Measurements from ENCODE around the gene ANXA6.

ANXA6 gene

GRCh38 chr5:151056379-151057325 lies 100.9 kb downstream of the ANXA6 start:
- DNase-seq (ENCODE audit: low read depth, low spot score), result no peak

GRCh38 chr5:151055336-151055735 lies 102.2 kb downstream of the ANXA6 start:
- no peak overlapping the region for H3K4me3 ChIP-seq (ENCODE audit: low read length)
- no peak for DNase-seq (ENCODE audit: low read depth, low spot score)

More at GRCh38 chr5:151056379-151057325, 100.9 kb downstream of the ANXA6 start:
- H3K4me3 ChIP-seq (ENCODE audit: low read length), result no peak overlapping the region

GRCh38 chr5:151054709-151055108 lies 102.9 kb downstream of the ANXA6 start:
- H3K4me3 ChIP-seq (ENCODE audit: low read length), result no peak overlapping the region
- no peak for DNase-seq (ENCODE audit: low read depth, low spot score)

- DNase-seq (ENCODE audit: low read depth, low spot score), result no peak
- H3K4me3 ChIP-seq (ENCODE audit: low read length), result no peak overlapping the region
Measured at GRCh38 chr5:151053796-151054462, 103.7 kb downstream of the ANXA6 start.

GRCh38 chr5:151052836-151053235 lies 104.7 kb downstream of the ANXA6 start:
- no peak overlapping the region for H3K4me3 ChIP-seq (ENCODE audit: low read length)
- DNase-seq (ENCODE audit: low read depth, low spot score), result no peak

GRCh38 chr5:151051931-151052608 lies 105.5 kb downstream of the ANXA6 start:
- H3K4me3 ChIP-seq (ENCODE audit: low read length), result no peak overlapping the region
- DNase-seq (ENCODE audit: low read depth, low spot score), result no peak

GRCh38 chr5:151051066-151051930 lies 106.3 kb downstream of the ANXA6 start:
- no peak overlapping the region for H3K4me3 ChIP-seq (ENCODE audit: low read length)
- peak; percentile 41 for DNase-seq (ENCODE audit: low read depth, low spot score)

All from Jurkat, Clone E6-1 (cell line).